HG02970 (cell line): ENCODE results near the gene MAP6D1.
"Not testable (repeated sequence)": the region's sequence is repeated elsewhere in the genome, so short reads cannot be mapped to it uniquely, and the experiment has no call there.

Experiments
- ATAC-seq: cut with Tn5 transposase; IDR thresholded peaks from one replicate; pipeline ENCODE4 v1.9.1; 2021; ENCODE audit warnings: mild to moderate bottlenecking, moderate library complexity, moderate number of reproducible peaks; ENCODE audit not compliant: unreplicated experiment, low FRiP score

MAP6D1 gene

GRCh38 chr3:183801601-183802000, 23.8 kb downstream of the MAP6D1 start:
- no peak for ATAC-seq

DNA sequence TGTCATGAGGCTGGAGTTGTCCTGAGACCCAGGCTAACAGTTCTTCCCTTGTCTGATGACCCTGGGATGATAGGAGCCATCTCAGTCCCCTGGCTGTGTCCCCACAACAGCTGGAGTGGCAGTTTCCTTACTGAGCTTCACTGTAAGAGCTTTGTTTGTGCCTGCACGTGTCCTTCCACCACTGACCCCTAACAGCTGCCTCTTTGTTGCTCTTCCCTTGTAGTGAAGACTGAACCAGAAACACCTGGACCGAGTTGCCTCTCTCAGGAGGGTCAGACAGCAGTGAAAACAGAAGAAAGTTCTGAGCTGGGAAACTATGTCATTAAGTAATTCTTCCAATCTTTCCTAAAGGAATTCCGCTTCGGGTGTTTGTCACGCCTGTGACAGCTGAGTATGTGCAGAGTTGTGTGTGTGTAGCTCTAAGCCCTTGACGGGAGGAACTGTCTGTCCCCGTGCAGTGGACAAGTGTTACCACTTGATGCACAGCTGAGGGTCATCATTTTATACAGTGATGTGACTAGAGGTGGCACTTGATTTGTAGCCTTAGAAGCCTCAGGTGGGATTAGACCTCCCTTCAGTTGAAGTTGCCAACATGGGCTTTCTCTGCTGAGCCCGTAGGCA, 25.0 kb downstream of the MAP6D1 start:
- ATAC-seq: no peak

DNA sequence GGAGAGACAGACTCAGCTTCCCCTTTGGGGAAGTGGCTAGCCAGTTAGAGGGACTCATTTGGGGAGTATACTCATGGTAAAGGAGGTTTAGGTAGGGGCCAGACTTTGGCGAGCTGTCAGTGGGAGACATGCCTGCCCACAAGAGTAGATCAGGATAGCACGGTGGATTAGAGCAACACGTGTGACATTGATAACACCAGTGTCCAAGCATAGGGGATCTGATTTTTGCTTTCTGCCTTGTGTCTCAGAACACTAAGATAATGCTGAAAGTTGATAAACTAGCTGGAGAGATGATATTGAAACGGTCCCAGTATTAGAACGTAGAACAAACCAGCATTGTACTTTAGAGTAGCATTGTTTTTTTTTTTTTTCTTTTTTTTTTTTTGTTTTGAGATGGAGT, 25.9 kb downstream of the MAP6D1 start:
- no peak for ATAC-seq

- ATAC-seq: no peak
These were observed 27.4 kb downstream of the MAP6D1 start for GRCh38 chr3:183797996-183798395.

DNA sequence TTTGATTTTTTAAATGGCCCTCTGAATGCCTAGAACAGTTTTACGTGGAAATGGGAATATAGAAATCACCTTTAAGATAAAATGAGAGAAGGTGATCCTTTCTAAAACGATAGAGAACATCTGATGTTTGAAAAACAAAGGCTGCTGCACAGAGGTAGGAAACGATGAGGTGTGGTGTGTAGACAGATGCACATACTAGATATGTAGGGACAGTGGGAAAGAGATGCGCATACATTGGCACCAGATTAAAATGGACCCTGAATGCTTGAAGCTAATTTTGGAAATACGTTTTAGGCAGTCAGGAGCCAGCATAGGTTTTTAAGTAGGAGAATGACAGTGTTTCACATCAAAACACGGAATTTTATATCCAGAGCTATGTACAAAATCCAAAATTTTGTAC, 29.0 kb downstream of the MAP6D1 start:
- ATAC-seq: no peak

GRCh38 chr3:183794452-183794851, 30.9 kb downstream of the MAP6D1 start:
- no peak for ATAC-seq

- no peak for ATAC-seq
These were observed 32.4 kb downstream of the MAP6D1 start for GRCh38 chr3:183792976-183793375.

- no peak for ATAC-seq
These were observed 34.7 kb downstream of the MAP6D1 start for GRCh38 chr3:183790700-183791099.

- no peak for ATAC-seq
These were observed 35.6 kb downstream of the MAP6D1 start for GRCh38 chr3:183789826-183790225.

GRCh38 chr3:183784503-183784902, 40.9 kb downstream of the MAP6D1 start:
- ATAC-seq: not testable (repeated sequence)

- ATAC-seq: no peak
These were observed 42.7 kb downstream of the MAP6D1 start for GRCh38 chr3:183782576-183783276.

GRCh38 chr3:183781246-183781645, 44.1 kb downstream of the MAP6D1 start:
- ATAC-seq: no peak

GRCh38 chr3:183779896-183780465, 45.4 kb downstream of the MAP6D1 start:
- ATAC-seq: no peak

DNA sequence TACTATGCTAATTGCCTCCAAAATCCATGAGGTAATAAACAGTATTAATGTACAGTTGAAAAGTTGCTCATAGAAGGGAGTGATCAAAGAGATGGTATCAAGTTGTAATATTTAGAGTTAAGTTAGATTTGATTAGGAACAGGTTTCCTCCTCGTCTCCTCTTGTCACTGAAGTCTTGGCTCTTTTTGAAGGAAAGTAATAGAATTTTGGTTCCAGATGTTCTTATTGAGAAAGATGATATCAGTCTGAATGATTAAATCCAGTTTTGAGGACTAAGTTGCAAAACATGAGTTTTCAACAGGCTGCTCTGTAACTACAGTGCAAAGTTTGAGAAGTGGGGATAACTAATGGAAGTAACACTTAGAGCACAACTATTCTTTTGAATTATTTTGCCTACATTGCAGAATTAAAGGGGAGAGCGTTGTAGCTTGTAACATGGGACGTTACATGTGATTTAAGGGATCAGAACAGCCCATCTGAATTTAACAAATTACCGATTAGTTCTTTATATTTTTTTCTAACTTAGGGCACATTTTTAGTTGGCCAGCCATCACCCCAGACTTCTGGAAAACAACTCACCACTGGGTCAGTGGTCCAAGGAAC, 48.3 kb downstream of the MAP6D1 start:
- ATAC-seq: no peak

GRCh38 chr3:183776451-183776850, 48.9 kb downstream of the MAP6D1 start:
- not testable (repeated sequence) for ATAC-seq

DNA sequence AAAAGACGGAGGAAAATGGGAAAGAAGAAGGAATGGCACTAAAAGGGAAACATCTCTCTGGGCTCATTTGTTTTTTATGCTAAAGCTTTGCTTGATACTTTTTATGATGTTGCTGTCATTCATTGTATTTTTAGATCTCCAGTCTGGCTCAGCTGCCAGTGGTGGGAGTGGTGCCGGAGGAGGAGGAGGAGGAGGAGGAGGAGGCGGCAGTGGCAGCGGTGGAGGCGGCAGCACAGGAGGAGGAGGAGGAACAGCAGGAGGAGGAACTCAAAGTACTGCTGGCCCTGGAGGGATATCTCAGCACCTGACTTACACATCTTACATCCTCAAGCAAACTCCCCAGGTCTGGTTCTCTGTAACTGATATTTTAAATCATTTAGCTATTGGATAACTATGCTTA, 49.6 kb downstream of the MAP6D1 start:
- no peak for ATAC-seq

- ATAC-seq: no peak
These were observed 50.7 kb downstream of the MAP6D1 start for GRCh38 chr3:183774631-183775030.

- ATAC-seq: no peak
These were observed 55.9 kb downstream of the MAP6D1 start for GRCh38 chr3:183769453-183769852.

DNA sequence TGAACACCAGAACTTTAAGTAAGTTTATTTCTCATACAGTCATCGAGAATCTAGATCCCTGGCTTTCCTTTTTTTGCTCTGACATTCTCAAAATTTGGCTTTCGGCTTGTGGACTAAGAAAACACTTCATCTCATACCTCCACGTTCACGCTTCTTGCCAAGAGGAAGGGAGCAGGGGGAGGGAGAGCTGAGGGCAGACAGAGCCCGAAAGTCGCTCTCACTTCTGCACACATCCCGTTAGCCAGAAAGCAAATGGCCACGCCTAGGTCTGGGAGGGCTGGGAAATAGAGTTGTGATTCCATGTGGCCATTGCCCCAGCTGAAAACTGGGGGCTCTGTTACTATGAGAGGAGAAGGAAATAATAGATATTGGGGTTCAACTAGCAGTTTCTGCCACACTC, 57.3 kb downstream of the MAP6D1 start:
- ATAC-seq: no peak

- ATAC-seq: no peak
These were observed 58.4 kb downstream of the MAP6D1 start for GRCh38 chr3:183766745-183767606.

DNA sequence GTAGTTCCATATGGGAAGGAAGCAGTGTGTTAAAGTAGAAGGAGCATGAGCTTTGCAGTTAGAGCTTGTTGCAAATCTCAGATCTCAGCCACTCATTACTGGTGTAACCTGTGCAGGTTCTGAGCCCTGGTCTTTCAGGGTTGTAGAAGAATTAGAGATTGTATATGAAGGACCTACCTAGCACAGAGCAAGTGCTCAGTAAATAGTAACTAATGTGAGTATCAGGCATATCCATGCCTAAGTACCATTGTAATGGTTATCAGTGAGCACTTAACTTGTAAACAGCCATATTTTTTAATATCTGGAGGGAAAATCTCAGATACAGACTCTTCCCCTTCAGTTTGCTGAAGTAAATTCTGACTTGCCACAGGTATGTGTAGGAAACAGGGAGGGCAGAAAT, 59.3 kb downstream of the MAP6D1 start:
- no peak for ATAC-seq
